Measurements from ENCODE around the gene TIPARP. TPM values are rescaled to one million over a fixed set of nuclear protein-coding genes. Genes with fewer than 3 reads are reported as not detected.

Gene TIPARP
- total RNA-seq, 3 donors from 2014 or later (not counting 1 experiment from before 2014, with no cell fraction given): 129 to 249 (median 147) TPM

GRCh38 chr3:156631323-156631722 lies 43.1 kb upstream of the TIPARP start:
- Histone ChIP-seq H3K27me3 (ENCODE audit: control insufficient read depth, insufficient read depth, low read length) (no peaks in the 10 kb centered on the region), H3K9me3 (ENCODE audit: control insufficient read depth, insufficient read depth, low read length) (no peaks in the 10 kb centered on the region), H3K4me3 (ENCODE audit: low read length) (no peak overlapping the region), H3K36me3 (ENCODE audit: control insufficient read depth, insufficient read depth, low read length) (no peaks in the 10 kb centered on the region), H3K27ac (ENCODE audit: low read length) (no peak overlapping the region), H3K4me1 (ENCODE audit: control insufficient read depth, insufficient read depth, low read length) (no peaks in the 10 kb centered on the region)
- no peaks in the 10 kb centered on the region for H3K9me3 Mint-ChIP-seq
- H3K4me1 Mint-ChIP-seq: no peaks in the 10 kb centered on the region
- DNase-seq (no peak), ATAC-seq (no peak)
- H3K27me3 Mint-ChIP-seq (ENCODE audit: low read depth in 2 of 2): no peaks in the 10 kb centered on the region
- no peak overlapping the region for H3K27ac Mint-ChIP-seq
- no peak overlapping the region for H3K4me3 Mint-ChIP-seq
- intact Hi-C loops (cut with micrococcal nuclease): no loop called here
- no peaks in the 10 kb centered on the region for H3K36me3 Mint-ChIP-seq
- WGBS (ENCODE audit: insufficient coverage): 82% methylated on average over 1 of the region's 1 CpG
- no peak for TF ChIP-seq CTCF (IDR thresholded peaks at IDR 0.05)

GRCh38 chr3:156632601-156633000 lies 41.8 kb upstream of the TIPARP start:
- no peaks in the 10 kb centered on the region for H3K9me3 Mint-ChIP-seq
- whole genome bisulfite sequencing (ENCODE audit: insufficient coverage): 96% methylated on average over 2 of the region's 4 CpGs
- H3K27ac Mint-ChIP-seq: no peak overlapping the region
- H3K36me3 ChIP-seq (ENCODE audit: control insufficient read depth, insufficient read depth, low read length): no peaks in the 10 kb centered on the region
- no peaks in the 10 kb centered on the region for H3K27me3 Mint-ChIP-seq (ENCODE audit: low read depth in 2 of 2)
- H3K4me1 ChIP-seq (ENCODE audit: control insufficient read depth, insufficient read depth, low read length): no peaks in the 10 kb centered on the region
- DNase-seq (no peak), ATAC-seq (no peak)
- no peaks in the 10 kb centered on the region for H3K9me3 ChIP-seq (ENCODE audit: control insufficient read depth, insufficient read depth, low read length)
- intact Hi-C loops (cut with micrococcal nuclease): no loop called here
- no peaks in the 10 kb centered on the region for H3K4me1 Mint-ChIP-seq
- no peak overlapping the region for H3K27ac ChIP-seq (ENCODE audit: low read length)
- H3K27me3 ChIP-seq (ENCODE audit: control insufficient read depth, insufficient read depth, low read length): no peaks in the 10 kb centered on the region
- no peak overlapping the region for H3K4me3 Mint-ChIP-seq
- no peak overlapping the region for H3K4me3 ChIP-seq (ENCODE audit: low read length)
- TF ChIP-seq CTCF (IDR thresholded peaks at IDR 0.05): no peak
- no peaks in the 10 kb centered on the region for H3K36me3 Mint-ChIP-seq

- H3K36me3 Mint-ChIP-seq: no peaks in the 10 kb centered on the region
- no peaks in the 10 kb centered on the region for H3K9me3 ChIP-seq (ENCODE audit: control insufficient read depth, insufficient read depth, low read length)
- TF ChIP-seq CTCF (IDR thresholded peaks at IDR 0.05): no peak
- no peak overlapping the region for H3K4me3 Mint-ChIP-seq
- no peaks in the 10 kb centered on the region for H3K4me1 ChIP-seq (ENCODE audit: control insufficient read depth, insufficient read depth, low read length)
- H3K36me3 ChIP-seq (ENCODE audit: control insufficient read depth, insufficient read depth, low read length): no peaks in the 10 kb centered on the region
- no peak overlapping the region for H3K27ac Mint-ChIP-seq
- H3K27ac ChIP-seq (ENCODE audit: low read length): no peak overlapping the region
- WGBS (ENCODE audit: insufficient coverage): 95% methylated on average over 4 of the region's 4 CpGs
- DNase-seq (no peak), ATAC-seq (no peak)
- H3K27me3 Mint-ChIP-seq (ENCODE audit: low read depth in 2 of 2): no peaks in the 10 kb centered on the region
- no peaks in the 10 kb centered on the region for H3K9me3 Mint-ChIP-seq
- intact Hi-C loops (cut with micrococcal nuclease): no loop called here
- no peaks in the 10 kb centered on the region for H3K4me1 Mint-ChIP-seq
- no peak overlapping the region for H3K4me3 ChIP-seq (ENCODE audit: low read length)
- H3K27me3 ChIP-seq (ENCODE audit: control insufficient read depth, insufficient read depth, low read length): no peaks in the 10 kb centered on the region
Measured at GRCh38 chr3:156633335-156633734, 41.1 kb upstream of the TIPARP start.

- WGBS (ENCODE audit: insufficient coverage): 85% methylated on average over 3 of the region's 3 CpGs
- DNase-seq (no peak), ATAC-seq (no peak)
- no peak overlapping the region for H3K4me3 ChIP-seq (ENCODE audit: low read length)
- no peaks in the 10 kb centered on the region for H3K27me3 Mint-ChIP-seq (ENCODE audit: low read depth in 2 of 2)
- H3K4me3 Mint-ChIP-seq: no peak overlapping the region
- intact Hi-C loops (cut with micrococcal nuclease): no loop called here
- TF ChIP-seq CTCF (IDR thresholded peaks at IDR 0.05): no peak
- H3K9me3 ChIP-seq (ENCODE audit: control insufficient read depth, insufficient read depth, low read length): no peaks in the 10 kb centered on the region
- H3K9me3 Mint-ChIP-seq: no peaks in the 10 kb centered on the region
- no peaks in the 10 kb centered on the region for H3K36me3 Mint-ChIP-seq
- H3K27ac ChIP-seq (ENCODE audit: low read length): no peak overlapping the region
- no peaks in the 10 kb centered on the region for H3K27me3 ChIP-seq (ENCODE audit: control insufficient read depth, insufficient read depth, low read length)
- H3K4me1 ChIP-seq (ENCODE audit: control insufficient read depth, insufficient read depth, low read length): no peaks in the 10 kb centered on the region
- no peaks in the 10 kb centered on the region for H3K36me3 ChIP-seq (ENCODE audit: control insufficient read depth, insufficient read depth, low read length)
- no peaks in the 10 kb centered on the region for H3K4me1 Mint-ChIP-seq
- H3K27ac Mint-ChIP-seq: no peak overlapping the region
Measured at GRCh38 chr3:156635034-156635433, 39.4 kb upstream of the TIPARP start.
